Measurements from ENCODE around the gene SOX8.

DNA sequence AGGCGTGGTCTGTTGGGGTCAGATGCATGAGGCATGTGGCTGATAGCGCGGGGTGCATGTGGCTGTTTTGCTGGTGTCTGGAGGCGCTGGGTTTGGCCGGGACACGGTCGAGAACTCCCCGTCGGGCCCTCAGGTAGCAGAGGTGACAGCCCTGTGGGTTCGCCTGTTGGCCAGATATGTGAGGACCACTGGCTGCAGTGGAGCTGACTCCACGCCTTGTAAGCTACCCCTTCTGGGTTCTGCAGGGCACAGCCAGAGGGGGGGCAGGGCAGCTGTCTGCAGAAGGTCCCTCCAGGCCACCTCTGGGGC lies 38.5 kb downstream of the SOX8 start:
- TF ChIP-seq CTCF (IDR thresholded peaks at IDR 0.05) = no peak
- TF ChIP-seq POLR2A (IDR thresholded peaks at IDR 0.05) = no peak
